GM23338 (cell line): ENCODE data around the gene UBE2J1. TPM values are rescaled to one million over a fixed set of nuclear protein-coding genes. Genes with fewer than 3 reads are reported as not detected.

Experiments used
- ATAC-seq: fragments of 200-7000 bp; cut with Tn5 transposase; 3 replicates; pipeline ENCODE4 v1.9.1; 2020
- DNase-seq: peaks from one replicate; pipeline ENCODE4 v3.0.0-alpha.2; 2015; ENCODE audit warnings: low spot score
- H2AFZ ChIP-seq: fragments of 200-600 bp; sonication (generic); 2 replicates; pipeline ENCODE4 v1.8.0; 2016; ENCODE audit warnings: antibody characterized with exemption, mild to moderate bottlenecking, moderate library complexity
- H3F3A ChIP-seq: fragments of 200-600 bp; sonication (generic); replicated peaks from 2 replicates; pipeline ENCODE4 v1.8.0; 2017; ENCODE audit warnings: antibody characterized with exemption, mixed run types, low read depth
- H3K27ac ChIP-seq: fragments of 200-600 bp; sonication (generic); 2 replicates; pipeline ENCODE4 v1.6.1; 2016; ENCODE audit warnings: low read depth
- H3K27me3 ChIP-seq: fragments of 200-600 bp; sonication (generic); 2 replicates; pipeline ENCODE4 v1.8.0; 2016; ENCODE audit warnings: mild to moderate bottlenecking, mixed run types, moderate library complexity; ENCODE audit not compliant: insufficient read depth
- H3K36me3 ChIP-seq: fragments of 200-600 bp; sonication (generic); 2 replicates; pipeline ENCODE4 v1.8.0; 2016; ENCODE audit warnings: mild to moderate bottlenecking; ENCODE audit not compliant: insufficient read depth
- H3K4me1 ChIP-seq: fragments of 200-600 bp; sonication (generic); 2 replicates; pipeline ENCODE4 v1.8.0; 2016; ENCODE audit warnings: mild to moderate bottlenecking, moderate library complexity; ENCODE audit not compliant: insufficient read depth
- H3K4me2 ChIP-seq: fragments of 200-600 bp; sonication (generic); 2 replicates; pipeline ENCODE4 v1.7.1; 2017; ENCODE audit warnings: mixed run types
- H3K4me3 ChIP-seq: fragments of 200-600 bp; sonication (generic); 2 replicates; pipeline ENCODE4 v1.6.1; 2016; ENCODE audit warnings: mixed run types
- H3K79me2 ChIP-seq: fragments of 200-600 bp; sonication (generic); replicated peaks from 2 replicates; pipeline ENCODE4 v1.8.0; 2017; ENCODE audit warnings: mild to moderate bottlenecking; ENCODE audit not compliant: insufficient read depth
- H3K9me2 ChIP-seq: fragments of 200-600 bp; sonication (generic); 2 replicates; pipeline ENCODE4 v1.8.0; 2017; ENCODE audit not compliant: insufficient read depth
- H4K20me1 ChIP-seq: fragments of 200-600 bp; sonication (generic); replicated peaks from 2 replicates; pipeline ENCODE4 v1.8.0; 2017; ENCODE audit warnings: mild to moderate bottlenecking; ENCODE audit not compliant: insufficient read depth
- H3K27ac Mint-ChIP-seq: 2 replicates; pipeline ENCODE4 v1.8.0; 2020; ENCODE audit warnings: inconsistent platforms, mild to moderate bottlenecking, moderate library complexity, mixed read lengths
- H3K27me3 Mint-ChIP-seq: 3 replicates; pipeline ENCODE4 v1.8.0; 2022; ENCODE audit warnings: low read depth, mild to moderate bottlenecking, moderate library complexity, mixed read lengths, inconsistent platforms; ENCODE audit not compliant: insufficient read depth, poor library complexity
- H3K36me3 Mint-ChIP-seq: 3 replicates; pipeline ENCODE4 v1.8.0; 2021; ENCODE audit warnings: low read depth, mild to moderate bottlenecking, inconsistent platforms, moderate library complexity, mixed read lengths
- H3K4me1 Mint-ChIP-seq: 3 replicates; pipeline ENCODE4 v1.8.0; 2020; ENCODE audit warnings: mild to moderate bottlenecking, inconsistent platforms, mixed read lengths
- H3K4me3 Mint-ChIP-seq: 3 replicates; pipeline ENCODE4 v1.8.0; 2021; ENCODE audit warnings: moderate library complexity, mild to moderate bottlenecking, inconsistent platforms, mixed read lengths
- H3K9me3 Mint-ChIP-seq: 3 replicates; pipeline ENCODE4 v1.8.0; 2020; ENCODE audit warnings: moderate library complexity, mild to moderate bottlenecking, inconsistent platforms, mixed read lengths
- CREB1 ChIP-seq: fragments of 250-450 bp; sonication (Bioruptor Pico); IDR thresholded peaks from 2 replicates; pipeline ENCODE4 v1.5.0; 2020; ENCODE audit warnings: low read depth, mild to moderate bottlenecking, moderate library complexity
- CTCF ChIP-seq, 2 experiments: fragments of 200-600 bp in 1 of 2; sonication (generic) in 1 of 2; conservative IDR thresholded peaks; 2 replicates each; pipeline versions ENCODE4 v1.5.1 to v1.6.1; 2016 to 2017; ENCODE audit warnings: antibody characterized with exemption in 2 of 2, low read depth in 2 of 2, mild to moderate bottlenecking in 2 of 2, moderate library complexity in 1 of 2
- EZH2 ChIP-seq: fragments of 200-600 bp; sonication (generic); IDR thresholded peaks from one replicate; pipeline ENCODE4 v1.8.0; 2017; ENCODE audit warnings: antibody characterized with exemption, mild to moderate bottlenecking, low read depth; ENCODE audit not compliant: unreplicated experiment
- STAT1 ChIP-seq: IDR thresholded peaks from one replicate; pipeline ENCODE4 v1.6.1; 2016; ENCODE audit warnings: antibody characterized with exemption; ENCODE audit not compliant: unreplicated experiment
- ZNF114 ChIP-seq: fragments of 250-450 bp; sonication (Bioruptor Pico); IDR thresholded peaks from 2 replicates; pipeline ENCODE4 v1.5.0; 2020; ENCODE audit warnings: mild to moderate bottlenecking, moderate library complexity
- ZNF331 ChIP-seq: fragments of 250-450 bp; sonication (Bioruptor Pico); IDR thresholded peaks from 2 replicates; pipeline ENCODE4 v1.5.0; 2020; ENCODE audit warnings: low read depth, mild to moderate bottlenecking, moderate library complexity
- polyA plus RNA-seq: library from polyadenylated mRNA; unstranded; fragments of >200 nt; fragmentation: Nextera tagmentation; extraction: Ambion mirVana; gene quantifications from 2 replicates; pipeline ENCODE4 v1.2.1, GENCODE V29; 2016
- total RNA-seq: library from RNA; depleted of rRNA; stranded (reverse); fragments of >200 nt; shearing (Covaris generic); gene quantifications from 2 replicates; pipeline ENCODE4 v1.2.3, GENCODE V29; 2014
- TF ChIP-seq, protein P1 (sequence below): fragments of 250-450 bp; sonication (Bioruptor Pico); IDR thresholded peaks from 2 replicates; pipeline ENCODE4 v1.5.0; 2020; ENCODE audit warnings: mild to moderate bottlenecking, moderate library complexity
- TF ChIP-seq, protein P2 (sequence below): IDR thresholded peaks from one replicate; pipeline ENCODE4 v1.6.1; 2018; ENCODE audit warnings: antibody characterized with exemption; ENCODE audit not compliant: unreplicated experiment
- TF ChIP-seq, protein P3 (sequence below): IDR thresholded peaks from 2 replicates; pipeline ENCODE4 v1.6.1; 2016; ENCODE audit warnings: antibody characterized with exemption

UBE2J1 gene
- total and polyA plus RNA-seq, 2 experiments from 2014 or later, result 7.5 to 13.1 TPM

DNA sequence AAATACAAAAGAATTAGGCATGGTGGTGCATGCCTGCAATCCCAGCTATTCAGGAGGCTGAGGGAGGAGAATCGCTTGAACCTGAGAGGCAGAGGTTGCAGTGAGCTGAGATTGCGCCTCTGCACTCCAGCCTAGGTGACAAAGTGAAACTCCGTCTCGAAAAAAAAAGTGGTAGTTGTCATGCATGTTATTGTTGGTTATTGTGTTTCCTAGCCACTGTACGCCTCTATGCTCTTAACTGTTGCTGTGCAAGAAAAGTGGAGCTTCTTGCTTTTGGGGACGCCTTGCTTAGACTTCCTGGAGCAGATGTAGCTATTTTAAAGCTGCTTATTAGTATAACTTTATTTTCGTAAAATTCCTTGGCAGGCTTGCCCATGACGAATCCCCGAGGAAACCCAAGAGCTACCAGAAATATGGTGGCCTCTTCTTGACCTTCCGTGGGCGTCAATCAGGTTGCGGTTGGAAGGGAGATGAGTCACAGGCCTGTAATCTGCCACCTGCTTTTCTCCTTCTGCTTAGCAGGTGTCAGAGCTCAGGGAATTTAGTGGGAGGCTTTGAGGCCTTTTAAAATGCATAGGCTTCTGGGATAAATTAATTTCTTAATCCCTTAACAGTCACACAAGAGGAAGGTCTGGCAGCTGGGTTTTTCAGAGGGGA lies 54.7 kb downstream of the UBE2J1 start (continued):
- TF ChIP-seq, protein P1, sequence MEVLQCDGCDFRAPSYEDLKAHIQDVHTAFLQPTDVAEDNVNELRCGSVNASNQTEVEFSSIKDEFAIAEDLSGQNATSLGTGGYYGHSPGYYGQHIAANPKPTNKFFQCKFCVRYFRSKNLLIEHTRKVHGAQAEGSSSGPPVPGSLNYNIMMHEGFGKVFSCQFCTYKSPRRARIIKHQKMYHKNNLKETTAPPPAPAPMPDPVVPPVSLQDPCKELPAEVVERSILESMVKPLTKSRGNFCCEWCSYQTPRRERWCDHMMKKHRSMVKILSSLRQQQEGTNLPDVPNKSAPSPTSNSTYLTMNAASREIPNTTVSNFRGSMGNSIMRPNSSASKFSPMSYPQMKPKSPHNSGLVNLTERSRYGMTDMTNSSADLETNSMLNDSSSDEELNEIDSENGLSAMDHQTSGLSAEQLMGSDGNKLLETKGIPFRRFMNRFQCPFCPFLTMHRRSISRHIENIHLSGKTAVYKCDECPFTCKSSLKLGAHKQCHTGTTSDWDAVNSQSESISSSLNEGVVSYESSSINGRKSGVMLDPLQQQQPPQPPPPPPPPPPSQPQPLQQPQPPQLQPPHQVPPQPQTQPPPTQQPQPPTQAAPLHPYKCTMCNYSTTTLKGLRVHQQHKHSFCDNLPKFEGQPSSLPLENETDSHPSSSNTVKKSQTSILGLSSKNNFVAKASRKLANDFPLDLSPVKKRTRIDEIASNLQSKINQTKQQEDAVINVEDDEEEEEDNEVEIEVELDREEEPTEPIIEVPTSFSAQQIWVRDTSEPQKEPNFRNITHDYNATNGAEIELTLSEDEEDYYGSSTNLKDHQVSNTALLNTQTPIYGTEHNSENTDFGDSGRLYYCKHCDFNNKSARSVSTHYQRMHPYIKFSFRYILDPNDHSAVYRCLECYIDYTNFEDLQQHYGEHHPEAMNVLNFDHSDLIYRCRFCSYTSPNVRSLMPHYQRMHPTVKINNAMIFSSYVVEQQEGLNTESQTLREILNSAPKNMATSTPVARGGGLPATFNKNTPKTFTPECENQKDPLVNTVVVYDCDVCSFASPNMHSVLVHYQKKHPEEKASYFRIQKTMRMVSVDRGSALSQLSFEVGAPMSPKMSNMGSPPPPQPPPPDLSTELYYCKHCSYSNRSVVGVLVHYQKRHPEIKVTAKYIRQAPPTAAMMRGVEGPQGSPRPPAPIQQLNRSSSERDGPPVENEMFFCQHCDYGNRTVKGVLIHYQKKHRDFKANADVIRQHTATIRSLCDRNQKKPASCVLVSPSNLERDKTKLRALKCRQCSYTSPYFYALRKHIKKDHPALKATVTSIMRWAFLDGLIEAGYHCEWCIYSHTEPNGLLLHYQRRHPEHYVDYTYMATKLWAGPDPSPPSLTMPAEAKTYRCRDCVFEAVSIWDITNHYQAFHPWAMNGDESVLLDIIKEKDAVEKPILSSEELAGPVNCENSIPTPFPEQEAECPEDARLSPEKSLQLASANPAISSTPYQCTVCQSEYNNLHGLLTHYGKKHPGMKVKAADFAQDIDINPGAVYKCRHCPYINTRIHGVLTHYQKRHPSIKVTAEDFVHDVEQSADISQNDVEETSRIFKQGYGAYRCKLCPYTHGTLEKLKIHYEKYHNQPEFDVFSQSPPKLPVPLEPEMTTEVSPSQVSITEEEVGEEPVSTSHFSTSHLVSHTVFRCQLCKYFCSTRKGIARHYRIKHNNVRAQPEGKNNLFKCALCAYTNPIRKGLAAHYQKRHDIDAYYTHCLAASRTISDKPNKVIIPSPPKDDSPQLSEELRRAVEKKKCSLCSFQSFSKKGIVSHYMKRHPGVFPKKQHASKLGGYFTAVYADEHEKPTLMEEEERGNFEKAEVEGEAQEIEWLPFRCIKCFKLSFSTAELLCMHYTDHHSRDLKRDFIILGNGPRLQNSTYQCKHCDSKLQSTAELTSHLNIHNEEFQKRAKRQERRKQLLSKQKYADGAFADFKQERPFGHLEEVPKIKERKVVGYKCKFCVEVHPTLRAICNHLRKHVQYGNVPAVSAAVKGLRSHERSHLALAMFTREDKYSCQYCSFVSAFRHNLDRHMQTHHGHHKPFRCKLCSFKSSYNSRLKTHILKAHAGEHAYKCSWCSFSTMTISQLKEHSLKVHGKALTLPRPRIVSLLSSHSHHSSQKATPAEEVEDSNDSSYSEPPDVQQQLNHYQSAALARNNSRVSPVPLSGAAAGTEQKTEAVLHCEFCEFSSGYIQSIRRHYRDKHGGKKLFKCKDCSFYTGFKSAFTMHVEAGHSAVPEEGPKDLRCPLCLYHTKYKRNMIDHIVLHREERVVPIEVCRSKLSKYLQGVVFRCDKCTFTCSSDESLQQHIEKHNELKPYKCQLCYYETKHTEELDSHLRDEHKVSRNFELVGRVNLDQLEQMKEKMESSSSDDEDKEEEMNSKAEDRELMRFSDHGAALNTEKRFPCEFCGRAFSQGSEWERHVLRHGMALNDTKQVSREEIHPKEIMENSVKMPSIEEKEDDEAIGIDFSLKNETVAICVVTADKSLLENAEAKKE (CRISPR knock-in tag), result no peak
- TF ChIP-seq CTCF (conservative IDR thresholded peaks at IDR 0.05; ENCODE audit: low read depth in 2 of 2), result no peak

DNA sequence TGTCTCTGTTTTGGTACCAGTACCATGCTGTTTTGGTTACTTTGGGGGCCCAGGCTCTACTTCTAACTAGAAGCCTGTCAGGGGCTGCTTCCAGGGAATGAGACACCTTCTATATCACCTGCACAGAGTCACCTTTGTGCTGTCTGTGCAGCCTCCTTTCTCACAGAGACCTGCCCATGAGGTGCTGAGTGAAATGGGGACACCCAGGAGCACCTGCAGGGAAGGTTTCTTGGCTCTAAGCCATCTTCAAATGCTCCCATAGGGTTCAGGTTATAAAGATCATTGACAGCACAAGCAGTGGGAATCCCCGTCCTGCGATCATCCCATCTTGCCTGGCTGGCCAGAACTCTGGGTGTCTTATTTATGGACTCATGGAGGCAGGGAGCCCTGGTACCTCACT lies 56.5 kb downstream of the UBE2J1 start:
- Histone ChIP-seq H3K27me3 (no peaks in the 10 kb centered on the region), H3K4me2 (no peak overlapping the region), H3K4me1 (peaks cover 6% of the 10 kb centered on the region; the same call in 1 of the 2 replicates), H3K36me3 (no peaks in the 10 kb centered on the region), H3K27ac (no peak overlapping the region), H3K4me3 (no peak overlapping the region), H3F3A (no peaks in the 10 kb centered on the region), H2AFZ (no peak overlapping the region), H3K79me2 (no peaks in the 10 kb centered on the region), H3K9me2 (no peaks in the 10 kb centered on the region; the same call in 1 of the 2 replicates), H4K20me1 (no peaks in the 10 kb centered on the region)
- no peak for DNase-seq
- Mint-ChIP-seq H3K27ac (no peak overlapping the region), H3K9me3 (no peaks in the 10 kb centered on the region), H3K4me1 (peaks cover 13% of the 10 kb centered on the region; the same call in 2 of the 3 replicates), H3K4me3 (no peak overlapping the region), H3K36me3 (no peaks in the 10 kb centered on the region), H3K27me3 (peaks cover 10% of the 10 kb centered on the region)
- ATAC-seq, result no peak
- no peak for TF ChIP-seq STAT1
- TF ChIP-seq CREB1 (CRISPR knock-in tag), result no peak
- no peak for TF ChIP-seq ZNF114 (CRISPR knock-in tag)
- no peak for TF ChIP-seq ZNF331 (CRISPR knock-in tag)
- TF ChIP-seq EZH2, result no peak
- TF ChIP-seq, protein P2, sequence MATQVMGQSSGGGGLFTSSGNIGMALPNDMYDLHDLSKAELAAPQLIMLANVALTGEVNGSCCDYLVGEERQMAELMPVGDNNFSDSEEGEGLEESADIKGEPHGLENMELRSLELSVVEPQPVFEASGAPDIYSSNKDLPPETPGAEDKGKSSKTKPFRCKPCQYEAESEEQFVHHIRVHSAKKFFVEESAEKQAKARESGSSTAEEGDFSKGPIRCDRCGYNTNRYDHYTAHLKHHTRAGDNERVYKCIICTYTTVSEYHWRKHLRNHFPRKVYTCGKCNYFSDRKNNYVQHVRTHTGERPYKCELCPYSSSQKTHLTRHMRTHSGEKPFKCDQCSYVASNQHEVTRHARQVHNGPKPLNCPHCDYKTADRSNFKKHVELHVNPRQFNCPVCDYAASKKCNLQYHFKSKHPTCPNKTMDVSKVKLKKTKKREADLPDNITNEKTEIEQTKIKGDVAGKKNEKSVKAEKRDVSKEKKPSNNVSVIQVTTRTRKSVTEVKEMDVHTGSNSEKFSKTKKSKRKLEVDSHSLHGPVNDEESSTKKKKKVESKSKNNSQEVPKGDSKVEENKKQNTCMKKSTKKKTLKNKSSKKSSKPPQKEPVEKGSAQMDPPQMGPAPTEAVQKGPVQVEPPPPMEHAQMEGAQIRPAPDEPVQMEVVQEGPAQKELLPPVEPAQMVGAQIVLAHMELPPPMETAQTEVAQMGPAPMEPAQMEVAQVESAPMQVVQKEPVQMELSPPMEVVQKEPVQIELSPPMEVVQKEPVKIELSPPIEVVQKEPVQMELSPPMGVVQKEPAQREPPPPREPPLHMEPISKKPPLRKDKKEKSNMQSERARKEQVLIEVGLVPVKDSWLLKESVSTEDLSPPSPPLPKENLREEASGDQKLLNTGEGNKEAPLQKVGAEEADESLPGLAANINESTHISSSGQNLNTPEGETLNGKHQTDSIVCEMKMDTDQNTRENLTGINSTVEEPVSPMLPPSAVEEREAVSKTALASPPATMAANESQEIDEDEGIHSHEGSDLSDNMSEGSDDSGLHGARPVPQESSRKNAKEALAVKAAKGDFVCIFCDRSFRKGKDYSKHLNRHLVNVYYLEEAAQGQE, result no peak
- TF ChIP-seq, protein P3, sequence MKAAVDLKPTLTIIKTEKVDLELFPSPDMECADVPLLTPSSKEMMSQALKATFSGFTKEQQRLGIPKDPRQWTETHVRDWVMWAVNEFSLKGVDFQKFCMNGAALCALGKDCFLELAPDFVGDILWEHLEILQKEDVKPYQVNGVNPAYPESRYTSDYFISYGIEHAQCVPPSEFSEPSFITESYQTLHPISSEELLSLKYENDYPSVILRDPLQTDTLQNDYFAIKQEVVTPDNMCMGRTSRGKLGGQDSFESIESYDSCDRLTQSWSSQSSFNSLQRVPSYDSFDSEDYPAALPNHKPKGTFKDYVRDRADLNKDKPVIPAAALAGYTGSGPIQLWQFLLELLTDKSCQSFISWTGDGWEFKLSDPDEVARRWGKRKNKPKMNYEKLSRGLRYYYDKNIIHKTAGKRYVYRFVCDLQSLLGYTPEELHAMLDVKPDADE, result no peak
- no peak for TF ChIP-seq CTCF (conservative IDR thresholded peaks at IDR 0.05; ENCODE audit: low read depth in 2 of 2)
